ENCODE data around the gene SLC36A1. TPM values are rescaled to one million over a fixed set of nuclear protein-coding genes. Genes with fewer than 3 reads are reported as not detected.

Gene SLC36A1
- total RNA-seq, 1 donor from 2014 or later = 11.8 TPM

GRCh38 chr5:151531581-151531980 is 84.2 kb downstream of the SLC36A1 start:
- no peak for DNase-seq (ENCODE audit: low read depth)

DNA sequence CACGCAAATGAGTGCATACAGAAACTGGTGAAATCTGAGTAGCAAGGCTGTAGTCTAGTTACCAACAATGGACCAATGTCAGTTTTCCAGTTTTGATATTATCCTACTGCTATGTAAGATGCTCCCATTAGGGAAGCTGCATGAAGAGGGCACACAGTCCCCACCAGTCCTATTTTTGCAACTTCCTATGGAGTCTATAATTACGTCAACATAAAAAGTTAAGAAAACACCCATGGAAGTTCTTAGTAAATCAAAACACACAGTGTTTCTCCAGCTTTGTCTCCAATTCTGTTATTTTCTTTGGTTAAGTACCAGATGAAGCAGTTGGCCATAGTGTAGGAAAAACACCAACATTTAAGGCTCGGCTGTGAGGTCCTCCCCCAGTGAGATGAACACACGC is 85.0 kb downstream of the SLC36A1 start:
- no peak for DNase-seq (ENCODE audit: low read depth)

GRCh38 chr5:151534350-151534749 is 86.9 kb downstream of the SLC36A1 start:
- DNase-seq (ENCODE audit: low read depth) = no peak

DNA sequence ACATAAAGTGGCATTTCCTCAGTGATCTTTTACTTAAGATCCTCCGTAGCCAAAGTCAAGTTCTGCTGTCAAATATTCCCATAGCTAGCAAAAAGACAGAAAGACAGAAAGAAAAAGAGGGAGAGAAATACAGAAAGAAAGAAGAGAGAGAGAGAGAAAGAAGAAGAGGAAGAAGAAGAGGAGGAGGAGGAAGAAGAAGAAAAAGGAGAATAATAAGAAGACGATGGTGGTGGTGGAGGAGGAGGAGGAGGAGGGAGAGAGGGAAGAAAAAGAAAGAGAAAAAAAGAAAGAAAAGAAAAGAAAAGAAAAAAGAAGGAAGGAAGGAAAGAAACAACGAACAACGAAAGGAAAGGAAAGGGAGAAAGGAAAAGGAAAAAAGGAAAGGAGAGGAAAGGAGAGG is 89.6 kb downstream of the SLC36A1 start:
- DNase-seq (ENCODE audit: low read depth) = no peak

- no peak for DNase-seq (ENCODE audit: low read depth)
Measured at GRCh38 chr5:151541571-151541970, 94.2 kb downstream of the SLC36A1 start.

Small RNA genes lying within 50 kb of the gene (microRNA-seq; reads per million reads assigned to microRNA genes)
- not detected for gene MIR6499

Other genes starting within 250 kb of the SLC36A1 start
- gene CCDC69, start 223.5 kb upstream of the SLC36A1 start, total RNA-seq = 3.2 and 3.4 TPM in 2 replicates
- 17.0 and 17.5 TPM in 2 replicates for gene GM2A, start 194.4 kb upstream of the SLC36A1 start, total RNA-seq
- gene SLC36A3, start 143.8 kb upstream of the SLC36A1 start, total RNA-seq = not detected in 2 replicates
- gene SLC36A2, start 100.0 kb upstream of the SLC36A1 start, total RNA-seq = not detected in 2 replicates
- gene FAT2, start 143.7 kb downstream of the SLC36A1 start, total RNA-seq = under 0.01 and 0.10 TPM in 2 replicates
- 4,412 and 4,598 TPM in 2 replicates for gene SPARC, start 239.3 kb downstream of the SLC36A1 start, total RNA-seq

Data from myocyte (in vitro differentiated cells).